Measurements from ENCODE around the gene IRAK3. TPM values are rescaled to one million over a fixed set of nuclear protein-coding genes. Genes with fewer than 3 reads are reported as not detected.

The IRAK3 gene
- total RNA-seq, 4 donors from 2014 or later = 3.8 to 8.8 (median 7.1) TPM

DNA sequence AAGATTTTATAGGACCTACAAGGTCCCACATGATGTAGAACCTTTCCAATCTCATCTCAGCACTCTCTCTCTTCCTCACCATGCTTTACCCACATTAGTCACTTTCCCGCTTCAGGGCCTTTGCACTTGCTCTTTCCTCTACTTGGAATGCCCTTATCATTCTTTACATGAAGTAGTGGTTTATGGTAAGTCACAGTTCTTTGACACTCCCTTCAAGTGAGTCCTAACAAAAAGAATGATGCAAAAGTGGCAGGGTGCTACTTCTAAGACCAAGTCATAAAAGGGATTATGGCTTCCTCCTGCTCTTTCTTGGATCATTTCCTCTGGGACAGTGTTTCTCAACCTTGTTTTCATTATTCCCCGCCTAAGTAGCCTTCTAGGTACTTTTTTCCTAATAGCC lies 32.4 kb upstream of the IRAK3 start:
- no peaks in the 10 kb centered on the region for H3K9me3 ChIP-seq
- H3K27me3 ChIP-seq = no peaks in the 10 kb centered on the region
- TF ChIP-seq EP300 (IDR thresholded peaks at IDR 0.05) = no peak
- no peak for TF ChIP-seq POLR2A (IDR thresholded peaks at IDR 0.05)
- no peak for TF ChIP-seq POLR2AphosphoS5 (IDR thresholded peaks at IDR 0.05)
- TF ChIP-seq, protein P1, sequence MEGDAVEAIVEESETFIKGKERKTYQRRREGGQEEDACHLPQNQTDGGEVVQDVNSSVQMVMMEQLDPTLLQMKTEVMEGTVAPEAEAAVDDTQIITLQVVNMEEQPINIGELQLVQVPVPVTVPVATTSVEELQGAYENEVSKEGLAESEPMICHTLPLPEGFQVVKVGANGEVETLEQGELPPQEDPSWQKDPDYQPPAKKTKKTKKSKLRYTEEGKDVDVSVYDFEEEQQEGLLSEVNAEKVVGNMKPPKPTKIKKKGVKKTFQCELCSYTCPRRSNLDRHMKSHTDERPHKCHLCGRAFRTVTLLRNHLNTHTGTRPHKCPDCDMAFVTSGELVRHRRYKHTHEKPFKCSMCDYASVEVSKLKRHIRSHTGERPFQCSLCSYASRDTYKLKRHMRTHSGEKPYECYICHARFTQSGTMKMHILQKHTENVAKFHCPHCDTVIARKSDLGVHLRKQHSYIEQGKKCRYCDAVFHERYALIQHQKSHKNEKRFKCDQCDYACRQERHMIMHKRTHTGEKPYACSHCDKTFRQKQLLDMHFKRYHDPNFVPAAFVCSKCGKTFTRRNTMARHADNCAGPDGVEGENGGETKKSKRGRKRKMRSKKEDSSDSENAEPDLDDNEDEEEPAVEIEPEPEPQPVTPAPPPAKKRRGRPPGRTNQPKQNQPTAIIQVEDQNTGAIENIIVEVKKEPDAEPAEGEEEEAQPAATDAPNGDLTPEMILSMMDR (IDR thresholded peaks at IDR 0.05) = no peak
- no peak overlapping the region for H3K4me3 ChIP-seq
- H3K36me3 ChIP-seq = peaks cover 20% of the 10 kb centered on the region
- 97% methylated on average over 2 of the region's 2 CpGs for WGBS
- peaks cover 17% of the 10 kb centered on the region for H3K4me1 ChIP-seq
- no peak for DNase-seq (ENCODE audit: low spot score in 2 of 2)
- H3K27ac ChIP-seq = no peak overlapping the region

DNA sequence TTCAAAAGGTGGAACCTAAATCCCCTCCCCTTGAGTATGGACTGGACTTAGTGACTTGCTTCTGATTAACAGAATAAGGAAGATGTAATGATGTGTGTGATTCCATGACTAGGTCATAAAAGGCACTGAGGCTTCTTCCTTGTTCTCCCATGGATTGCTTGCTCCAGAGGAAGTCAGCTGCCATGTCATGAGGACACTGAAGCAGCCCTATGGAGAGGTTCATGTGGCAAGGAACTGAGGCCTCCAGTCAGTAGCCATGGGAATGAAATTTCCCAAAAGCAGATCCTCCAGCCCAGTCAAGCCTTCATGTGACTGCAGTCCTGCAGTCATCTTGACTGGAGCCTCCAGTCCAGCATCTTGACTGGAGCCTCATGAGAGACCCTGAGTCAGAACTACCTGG lies 29.9 kb upstream of the IRAK3 start:
- no peak overlapping the region for H3K4me3 ChIP-seq
- H3K27me3 ChIP-seq = no peaks in the 10 kb centered on the region
- H3K27ac ChIP-seq = no peak overlapping the region
- H3K36me3 ChIP-seq = peaks cover 17% of the 10 kb centered on the region
- H3K4me1 ChIP-seq = peaks cover 13% of the 10 kb centered on the region
- no peaks in the 10 kb centered on the region for H3K9me3 ChIP-seq
- TF ChIP-seq EP300 (IDR thresholded peaks at IDR 0.05) = no peak
- TF ChIP-seq, protein P1 (IDR thresholded peaks at IDR 0.05) = no peak
- TF ChIP-seq POLR2AphosphoS5 (IDR thresholded peaks at IDR 0.05) = no peak
- no peak for TF ChIP-seq POLR2A (IDR thresholded peaks at IDR 0.05)
- no peak for DNase-seq (ENCODE audit: low spot score in 2 of 2)

DNA sequence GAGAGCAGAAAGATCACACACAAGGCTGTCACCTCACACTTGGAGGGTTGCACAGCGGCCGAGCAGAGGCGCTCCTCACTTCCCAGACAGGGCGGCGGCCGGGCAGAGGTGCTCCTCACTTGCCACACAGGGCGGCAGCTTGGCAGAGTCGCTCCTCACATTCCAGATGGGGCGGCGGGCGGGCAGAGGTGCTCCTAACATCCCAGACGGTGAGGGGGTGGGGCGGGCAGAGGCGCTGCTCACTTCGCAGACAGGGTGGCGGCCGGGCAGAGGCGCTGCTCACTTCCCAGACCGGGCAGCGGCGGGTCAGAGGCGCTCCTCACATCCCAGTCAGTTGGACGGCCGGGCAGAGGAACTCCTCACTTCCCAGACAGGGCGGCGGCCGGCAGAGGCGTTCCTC lies 28.3 kb upstream of the IRAK3 start:
- DNase-seq (ENCODE audit: low spot score in 2 of 2) = peak; percentile 59 to 75
- 83% methylated on average over 17 of the region's 28 CpGs for WGBS
- peaks cover 5% of the 10 kb centered on the region for H3K4me1 ChIP-seq
- peaks cover 4% of the 10 kb centered on the region for H3K9me3 ChIP-seq
- H3K27me3 ChIP-seq = no peaks in the 10 kb centered on the region
- peaks cover 17% of the 10 kb centered on the region for H3K36me3 ChIP-seq
- H3K27ac ChIP-seq = no peak overlapping the region
- TF ChIP-seq POLR2A (IDR thresholded peaks at IDR 0.05) (no peak), POLR2AphosphoS5 (IDR thresholded peaks at IDR 0.05) (no peak), EP300 (IDR thresholded peaks at IDR 0.05) (no peak)
- TF ChIP-seq, protein P1 (IDR thresholded peaks at IDR 0.05) = no peak
- no peak overlapping the region for H3K4me3 ChIP-seq

DNA sequence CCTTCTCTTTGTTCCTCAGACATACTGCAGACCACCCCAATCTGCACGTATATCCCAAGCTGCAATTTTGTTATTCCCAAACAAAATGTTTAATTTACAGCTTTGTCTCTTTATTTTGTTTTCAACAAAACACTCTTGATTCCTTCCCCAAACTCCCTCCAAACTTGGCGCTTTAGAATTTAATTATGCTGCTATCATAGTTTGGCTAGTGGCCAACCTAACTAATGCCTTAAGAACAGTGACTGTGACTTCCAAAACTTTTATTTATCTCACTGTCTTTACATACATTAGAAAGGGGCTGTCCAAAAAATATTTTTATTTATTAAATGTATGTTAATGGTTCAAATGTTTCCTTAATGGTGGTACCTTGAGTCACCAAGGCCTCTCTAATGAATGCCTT lies 26.3 kb upstream of the IRAK3 start:
- peaks cover 20% of the 10 kb centered on the region for H3K36me3 ChIP-seq

DNA sequence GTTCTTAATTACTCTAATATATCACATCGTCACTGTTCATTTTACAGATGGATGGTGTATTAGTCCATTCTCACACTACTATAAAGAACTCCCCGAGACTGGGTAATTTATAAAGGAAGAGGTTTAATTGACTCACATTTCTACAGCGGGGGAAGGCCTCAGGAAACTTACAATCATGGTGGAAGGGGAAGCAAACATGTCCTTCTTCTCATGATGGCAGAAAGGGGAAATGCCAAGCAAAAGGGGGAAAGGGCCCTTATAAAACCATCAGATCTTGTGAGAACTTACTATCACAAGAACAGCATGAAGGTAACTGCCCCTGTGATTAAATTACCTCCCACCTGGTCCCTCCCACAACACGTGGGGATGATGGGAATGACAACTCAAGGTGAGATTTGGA lies 25.7 kb upstream of the IRAK3 start:
- WGBS = 55% methylated on average over 4 of the region's 4 CpGs

More for the DNA sequence above, 26.3 kb upstream of the IRAK3 start:
- H3K4me1 ChIP-seq = peaks cover 15% of the 10 kb centered on the region
- TF ChIP-seq POLR2AphosphoS5 (IDR thresholded peaks at IDR 0.05) (no peak), POLR2A (IDR thresholded peaks at IDR 0.05) (no peak), EP300 (IDR thresholded peaks at IDR 0.05) (no peak)
- TF ChIP-seq, protein P1 (IDR thresholded peaks at IDR 0.05) = no peak
- no peaks in the 10 kb centered on the region for H3K27me3 ChIP-seq
- H3K9me3 ChIP-seq = peaks cover 4% of the 10 kb centered on the region
- 74% methylated on average over 2 of the region's 2 CpGs for WGBS
- H3K4me3 ChIP-seq = no peak overlapping the region
- no peak for DNase-seq (ENCODE audit: low spot score in 2 of 2)
- no peak overlapping the region for H3K27ac ChIP-seq

More for the DNA sequence above, 25.7 kb upstream of the IRAK3 start:
- Histone ChIP-seq H3K27ac (no peak overlapping the region), H3K36me3 (peaks cover 20% of the 10 kb centered on the region), H3K9me3 (peaks cover 4% of the 10 kb centered on the region), H3K4me1 (peaks cover 21% of the 10 kb centered on the region), H3K4me3 (no peak overlapping the region), H3K27me3 (no peaks in the 10 kb centered on the region)
- TF ChIP-seq EP300 (IDR thresholded peaks at IDR 0.05) (no peak), POLR2A (IDR thresholded peaks at IDR 0.05) (no peak), POLR2AphosphoS5 (IDR thresholded peaks at IDR 0.05) (no peak)
- TF ChIP-seq, protein P1 (IDR thresholded peaks at IDR 0.05) = no peak
- DNase-seq (ENCODE audit: low spot score in 2 of 2) = no peak
